Uterus (tissue), 4 donors: ENCODE results near the gene HPS5. TPM values are rescaled to one million over a fixed set of nuclear protein-coding genes. Genes with fewer than 3 reads are reported as not detected.
A peak's percentile ranks its signal among the peaks of the same experiment; 100 is the strongest.

Source experiments
- DNase-seq, 2 donors: peaks; one replicate each; pipeline ENCODE4 v3.0.0-alpha.2; 2019 to 2020
- H3K27ac ChIP-seq, 2 donors: fragments of 200-600 bp; sonication (generic); 1 replicate in 1 of 2; 2 replicates in 1 of 2; pipeline ENCODE4 v1.5.1; 2016 to 2018
- H3K27me3 ChIP-seq, 2 donors: fragments of 200-600 bp; sonication (generic); one replicate each; pipeline ENCODE4 v1.5.1; 2018 to 2019; ENCODE audit warnings: control low read depth in 1 of 2
- H3K36me3 ChIP-seq, 2 donors: fragments of 200-600 bp; sonication (generic); one replicate each; pipeline ENCODE4 v1.5.1; 2019; ENCODE audit warnings: control low read depth in 1 of 2
- H3K4me1 ChIP-seq, 2 donors: fragments of 200-600 bp; sonication (generic); one replicate each; pipeline ENCODE4 v1.5.1; 2018 to 2019; ENCODE audit warnings: control low read depth in 1 of 2
- H3K4me3 ChIP-seq, 2 donors: fragments of 200-600 bp; sonication (generic); 1 replicate in 1 of 2; 2 replicates in 1 of 2; pipeline ENCODE4 v1.5.1; 2018 to 2019; ENCODE audit warnings: mild to moderate bottlenecking in 1 of 2
- H3K9me3 ChIP-seq, 2 donors: fragments of 200-600 bp; sonication (generic); one replicate each; pipeline ENCODE4 v1.5.1; 2019; ENCODE audit warnings: control low read depth in 1 of 2
- CTCF ChIP-seq, 4 experiments: fragments of 200-600 bp in 2 of 4; fragments of 450-650 bp in 2 of 4; sonication (generic) in 2 of 4; IDR thresholded peaks; one replicate each; pipeline ENCODE4 v1.5.1; 2016 to 2019; ENCODE audit warnings: antibody characterized with exemption in 4 of 4, mild to moderate bottlenecking in 2 of 4, moderate library complexity in 1 of 4
- POLR2A ChIP-seq, 2 donors: fragments of 450-650 bp; IDR thresholded peaks; one replicate each; pipeline ENCODE4 v1.6.1; 2016; ENCODE audit warnings: antibody characterized with exemption in 2 of 2, mild to moderate bottlenecking in 1 of 2, moderate library complexity in 1 of 2
- intact Hi-C: fragments of 100-400 bp; cut with DNase I; formaldehyde crosslinking; loops from one replicate; pipeline ENCODE4 v1.15.1; 2023; ENCODE audit warnings: low total_unique reads
- total RNA-seq, 4 donors: library from RNA; depleted of rRNA in 3 of 4; stranded (reverse); fragments of >200 nt in 3 of 4; gene quantifications; one replicate each; pipeline versions ENCODE4 v1.1.0 to v1.2.4, GENCODE V29; 2014 to 2023
- donor health status: DM: yes; HTN: yes; CAD: no.

HPS5 gene
- total RNA-seq, result 10 to 100 TPM in 3 of 4 donors, 1 to 10 TPM in 1; 6.4 to 55.0 (median 35.9) TPM

- TF ChIP-seq POLR2A (IDR thresholded peaks at IDR 0.05), result peak; percentile 65 to 78
- peak in 2 of 4 experiments; percentile 10 to 23 for TF ChIP-seq CTCF (IDR thresholded peaks at IDR 0.05)
- DNase-seq, result peak; percentile 93 to 97
- Histone ChIP-seq H3K27me3 (no peaks in the 10 kb centered on the region), H3K4me3 (peak within 1 kb of the TSS; percentile 73 to 82), H3K36me3 (no peaks in the 10 kb centered on the region), H3K27ac (peak within 1 kb of the TSS; percentile 96 to 99), H3K9me3 (no peaks in the 10 kb centered on the region), H3K4me1 (peaks cover 8 to 19% of the 10 kb centered on the region in 2 donors)
- intact Hi-C loops, result loop anchor here (5.0 kb wide), 1 partner anchor 75 kb away; no protein-coding TSS in a partner anchor
These were observed at the start of gene HPS5, which contains the start of gene GTF2H1 for GRCh38 chr11:18321969-18322711. Gene HPS5, minus strand, starts transcription at chr11:18322140. Its CDS starts 4,282 bp downstream, at chr11:18317858. Gene GTF2H1, plus strand, starts transcription at chr11:18322567. Its CDS starts 10,508 bp downstream, at chr11:18333075.

- DNase-seq, result no peak
- Histone ChIP-seq H3K27ac (no peak overlapping the region), H3K4me1 (no peaks in the 10 kb centered on the region), H3K9me3 (no peaks in the 10 kb centered on the region), H3K27me3 (no peaks in the 10 kb centered on the region), H3K36me3 (no peaks in the 10 kb centered on the region), H3K4me3 (no peak overlapping the region)
- TF ChIP-seq CTCF (IDR thresholded peaks at IDR 0.05) (no peak), POLR2A (IDR thresholded peaks at IDR 0.05) (no peak)
- intact Hi-C loops, result no loop called here
These were observed 49.3 kb upstream of the HPS5 start for GRCh38 chr11:18371279-18371678.

- Histone ChIP-seq H3K36me3 (no peaks in the 10 kb centered on the region), H3K4me1 (no peaks in the 10 kb centered on the region), H3K27ac (no peak overlapping the region), H3K4me3 (no peak overlapping the region), H3K27me3 (no peaks in the 10 kb centered on the region), H3K9me3 (no peaks in the 10 kb centered on the region)
- TF ChIP-seq POLR2A (IDR thresholded peaks at IDR 0.05), result no peak
- TF ChIP-seq CTCF (IDR thresholded peaks at IDR 0.05), result no peak
- DNase-seq, result no peak
- intact Hi-C loops, result no loop called here
These were observed 47.5 kb upstream of the HPS5 start for GRCh38 chr11:18369398-18369797.

GRCh38 chr11:18368221-18368620 is 46.3 kb upstream of the HPS5 start:
- TF ChIP-seq POLR2A (IDR thresholded peaks at IDR 0.05) (no peak), CTCF (IDR thresholded peaks at IDR 0.05) (no peak)

GRCh38 chr11:18367431-18367830 is 45.5 kb upstream of the HPS5 start:
- intact Hi-C loops, result no loop called here
- no peaks in the 10 kb centered on the region for H3K27me3 ChIP-seq
- no peak overlapping the region for H3K4me3 ChIP-seq
- no peaks in the 10 kb centered on the region for H3K4me1 ChIP-seq
- DNase-seq, result no peak
- no peaks in the 10 kb centered on the region for H3K36me3 ChIP-seq
- H3K27ac ChIP-seq, result no peak overlapping the region
- no peaks in the 10 kb centered on the region for H3K9me3 ChIP-seq
- TF ChIP-seq POLR2A (IDR thresholded peaks at IDR 0.05) (no peak), CTCF (IDR thresholded peaks at IDR 0.05) (no peak)

More at GRCh38 chr11:18368221-18368620, 46.3 kb upstream of the HPS5 start:
- Histone ChIP-seq H3K27ac (no peak overlapping the region), H3K27me3 (no peaks in the 10 kb centered on the region), H3K4me3 (no peak overlapping the region), H3K36me3 (no peaks in the 10 kb centered on the region), H3K4me1 (no peaks in the 10 kb centered on the region), H3K9me3 (no peaks in the 10 kb centered on the region)
- DNase-seq, result no peak
- intact Hi-C loops, result no loop called here
